Aorta (tissue), 5 donors: Measurements from ENCODE around the gene MYO7B. TPM values are rescaled to one million over a fixed set of nuclear protein-coding genes. Genes with fewer than 3 reads are reported as not detected.

Experiments used
- ATAC-seq: fragments of 200-7000 bp; cut with Tn5 transposase; one replicate; pipeline ENCODE4 v1.9.1; 2022; ENCODE audit warnings: moderate library complexity; ENCODE audit not compliant: low FRiP score
- DNase-seq, 2 donors: peaks; one replicate each; pipeline ENCODE4 v3.0.0-alpha.2; 2020
- H3K27ac ChIP-seq, 2 donors: one replicate each; pipeline ENCODE4 v1.5.1; 2013; ENCODE audit warnings: low read length in 2 of 2, mild to moderate bottlenecking in 2 of 2, moderate library complexity in 2 of 2, control low read depth in 1 of 2, inconsistent platforms in 1 of 2, low read depth in 1 of 2
- H3K27me3 ChIP-seq, 2 donors: one replicate each; pipeline ENCODE4 v1.6.1; 2013; ENCODE audit warnings: control low read depth in 1 of 2, low read length in 1 of 2, mild to moderate bottlenecking in 1 of 2, moderate library complexity in 1 of 2; ENCODE audit not compliant: insufficient read depth in 2 of 2, control insufficient read depth in 1 of 2
- H3K36me3 ChIP-seq, 2 donors: one replicate each; pipeline ENCODE4 v1.6.1; 2013; ENCODE audit warnings: control low read depth in 1 of 2, low read length in 1 of 2, mild to moderate bottlenecking in 1 of 2; ENCODE audit not compliant: insufficient read depth in 2 of 2, control insufficient read depth in 1 of 2
- H3K4me1 ChIP-seq, 2 donors: one replicate each; pipeline ENCODE4 v1.6.1; 2013; ENCODE audit warnings: low read length in 2 of 2, control low read depth in 1 of 2, mild to moderate bottlenecking in 1 of 2, moderate library complexity in 1 of 2; ENCODE audit not compliant: insufficient read depth in 2 of 2, control insufficient read depth in 1 of 2
- H3K4me3 ChIP-seq, 2 donors: one replicate each; pipeline ENCODE4 v1.5.1; 2013; ENCODE audit warnings: low read length in 2 of 2, control low read depth in 1 of 2, mild to moderate bottlenecking in 1 of 2
- H3K9me3 ChIP-seq: one replicate; pipeline ENCODE4 v1.6.1; 2013; ENCODE audit warnings: mild to moderate bottlenecking, low read length; ENCODE audit not compliant: control insufficient read depth
- WGBS, 2 donors: extraction: QIAGEN DNeasy Blood & Tissue Kit; methylation state at CpG; one replicate each; pipeline ENCODE4 v1.1.7; 2013; 5-methylcytosine and 5-hydroxymethylcytosine counted together
- intact Hi-C, 2 donors: fragments of 100-400 bp; cut with DNase I; formaldehyde crosslinking; loops; one replicate each; pipeline versions ENCODE4 v1.14.2 to v1.15.0; 2022
- polyA plus RNA-seq, 2 donors: library from polyadenylated mRNA; stranded (reverse); fragments of 200-250 nt; gene quantifications; one replicate each; pipeline ENCODE4 v1.2.3, GENCODE V29; 2013
- total RNA-seq, 2 donors: library from RNA; stranded (reverse); fragmentation: NEBNext Ultra II Directional; extraction: Animal tissue kit (Norgen Biotek cat#: 25700); gene quantifications; one replicate each; pipeline ENCODE4 v1.2.1, GENCODE V29; 2021
- donor health status: healthy with polysubstance abuse.
- donor health status: Bipolar disorder and iron deficiency.
- donor health status: DM: no; HTN: no; CAD: no.
- donor health status: DM: no; HTN: no; CAD: no.
- donor health status: DM: yes; HTN: yes; CAD: no.

Gene MYO7B
- total and polyA plus RNA-seq, 4 donors: 0.32 to 26.3 (median 1.6) TPM

GRCh38 chr2:127596311-127597045 is 61.0 kb downstream of the MYO7B start:
- Histone ChIP-seq H3K36me3 (no peaks in the 10 kb centered on the region), H3K27ac (no peak overlapping the region), H3K4me1 (no peaks in the 10 kb centered on the region), H3K4me3 (no peak overlapping the region), H3K27me3 (no peaks in the 10 kb centered on the region), H3K9me3 (no peaks in the 10 kb centered on the region)
- intact Hi-C loops: loop anchor here in 1 of 2 donors (10.0 kb wide), 1 partner anchor 358 kb away; no protein-coding TSS in a partner anchor
- peak; percentile 7 for ATAC-seq
- WGBS, 2 donors: 98% methylated on average over 14 of the region's 14 CpGs
- DNase-seq: peak in 1 of 2 donors; percentile 48

GRCh38 chr2:127597046-127597983 is 61.8 kb downstream of the MYO7B start:
- Histone ChIP-seq H3K27ac (no peak overlapping the region), H3K27me3 (no peaks in the 10 kb centered on the region), H3K4me3 (no peak overlapping the region), H3K4me1 (no peaks in the 10 kb centered on the region), H3K9me3 (no peaks in the 10 kb centered on the region), H3K36me3 (no peaks in the 10 kb centered on the region)
- 88 to 91% methylated on average over 17 of the region's 17 CpGs for WGBS, 2 donors
- no peak for ATAC-seq
- intact Hi-C loops: loop anchor here in 1 of 2 donors (10.0 kb wide), 1 partner anchor 357 kb away; no protein-coding TSS in a partner anchor
- DNase-seq: peak in 1 of 2 donors; percentile 38

- H3K27me3 ChIP-seq: no peaks in the 10 kb centered on the region
- no peak for ATAC-seq
- DNase-seq: peak in 1 of 2 donors; percentile 17
- no peaks in the 10 kb centered on the region for H3K9me3 ChIP-seq
- H3K27ac ChIP-seq: no peak overlapping the region
- no peaks in the 10 kb centered on the region for H3K4me1 ChIP-seq
- WGBS, 2 donors: 48 to 55% methylated on average over 4 of the region's 4 CpGs
- H3K4me3 ChIP-seq: no peak overlapping the region
- intact Hi-C loops: loop anchor here in 1 of 2 donors (10.0 kb wide), 1 partner anchor 357 kb away; no protein-coding TSS in a partner anchor
- no peaks in the 10 kb centered on the region for H3K36me3 ChIP-seq
These were observed 62.5 kb downstream of the MYO7B start for GRCh38 chr2:127597984-127598380.

GRCh38 chr2:127598711-127599110 is 63.2 kb downstream of the MYO7B start:
- Histone ChIP-seq H3K9me3 (no peaks in the 10 kb centered on the region), H3K36me3 (no peaks in the 10 kb centered on the region), H3K27me3 (no peaks in the 10 kb centered on the region), H3K27ac (no peak overlapping the region), H3K4me1 (no peaks in the 10 kb centered on the region), H3K4me3 (no peak overlapping the region)
- 67 to 87% methylated on average over 3 of the region's 3 CpGs for WGBS, 2 donors
- ATAC-seq (no peak), DNase-seq (no peak)
- intact Hi-C loops: loop anchor here in 1 of 2 donors (10.0 kb wide), 1 partner anchor 356 kb away; no protein-coding TSS in a partner anchor

GRCh38 chr2:127599211-127599610 is 63.7 kb downstream of the MYO7B start:
- 6 to 7% methylated on average over 3 of the region's 3 CpGs for WGBS, 2 donors
- intact Hi-C loops: loop anchor here in 1 of 2 donors (10.0 kb wide), 1 partner anchor 356 kb away; no protein-coding TSS in a partner anchor

GRCh38 chr2:127604986-127605385 is 69.5 kb downstream of the MYO7B start:
- 72 to 77% methylated on average over 8 of the region's 8 CpGs for WGBS, 2 donors
- no peak overlapping the region for H3K27ac ChIP-seq
- H3K27me3 ChIP-seq: no peaks in the 10 kb centered on the region
- H3K4me1 ChIP-seq: no peaks in the 10 kb centered on the region
- no peak overlapping the region for H3K4me3 ChIP-seq
- intact Hi-C loops: no loop called here
- no peaks in the 10 kb centered on the region for H3K9me3 ChIP-seq
- DNase-seq (peak in 1 of 2 donors; percentile 40), ATAC-seq (no peak)
- H3K36me3 ChIP-seq: no peaks in the 10 kb centered on the region

More at GRCh38 chr2:127599211-127599610, 63.7 kb downstream of the MYO7B start:
- no peak for DNase-seq
- Histone ChIP-seq H3K27ac (no peak overlapping the region), H3K9me3 (no peaks in the 10 kb centered on the region), H3K27me3 (no peaks in the 10 kb centered on the region), H3K4me1 (no peaks in the 10 kb centered on the region), H3K36me3 (no peaks in the 10 kb centered on the region), H3K4me3 (no peak overlapping the region)
- ATAC-seq: no peak

- no peak for ATAC-seq
- 92 to 95% methylated on average over 7 of the region's 7 CpGs for WGBS, 2 donors
- H3K4me3 ChIP-seq: no peak overlapping the region
- no peaks in the 10 kb centered on the region for H3K36me3 ChIP-seq
- H3K4me1 ChIP-seq: no peaks in the 10 kb centered on the region
- no peak overlapping the region for H3K27ac ChIP-seq
- intact Hi-C loops: no loop called here
- DNase-seq: peak in 1 of 2 donors; percentile 52
- no peaks in the 10 kb centered on the region for H3K27me3 ChIP-seq
- peaks cover 1% of the 10 kb centered on the region for H3K9me3 ChIP-seq
These were observed 70.3 kb downstream of the MYO7B start for GRCh38 chr2:127605691-127606263.

GRCh38 chr2:127606625-127607398 is 71.3 kb downstream of the MYO7B start:
- ATAC-seq (no peak), DNase-seq (peak in 1 of 2 donors; percentile 39)
- no peaks in the 10 kb centered on the region for H3K27me3 ChIP-seq
- intact Hi-C loops: no loop called here
- no peak overlapping the region for H3K4me3 ChIP-seq
- 94 to 96% methylated on average over 17 of the region's 17 CpGs for WGBS, 2 donors
- H3K4me1 ChIP-seq: no peaks in the 10 kb centered on the region
- H3K27ac ChIP-seq: no peak overlapping the region
- no peaks in the 10 kb centered on the region for H3K36me3 ChIP-seq
- peaks cover 1% of the 10 kb centered on the region for H3K9me3 ChIP-seq
